Hepatocyte (in vitro differentiated cells): ENCODE measurements around the gene TUBG1.

Experiments
- CTCF ChIP-seq: fragments of 200-600 bp; sonication (generic); IDR thresholded peaks from 2 replicates; pipeline ENCODE4 v1.5.1; 2016; ENCODE audit warnings: antibody characterized with exemption, mild to moderate bottlenecking; ENCODE audit not compliant: poor library complexity
- EZH2 ChIP-seq: fragments of 200-600 bp; sonication (generic); IDR thresholded peaks from 2 replicates; pipeline ENCODE4 v1.6.1; 2016; ENCODE audit warnings: antibody characterized with exemption, mild to moderate bottlenecking, borderline replicate concordance
- EZH2phosphoT487 ChIP-seq: fragments of 200-600 bp; sonication (generic); IDR thresholded peaks from one replicate; pipeline ENCODE4 v1.6.1; 2018; ENCODE audit warnings: antibody characterized with exemption, mild to moderate bottlenecking, low read depth, moderate library complexity; ENCODE audit not compliant: unreplicated experiment, severe bottlenecking

- TF ChIP-seq EZH2 = no peak
- TF ChIP-seq CTCF = no peak
- TF ChIP-seq EZH2phosphoT487 = no peak
These were observed 45.5 kb upstream of the TUBG1 start for GRCh38 chr17:42563950-42564349.
